ENCODE results near the gene ANKS1B.
A peak's percentile ranks its signal among the peaks of the same experiment; 100 is the strongest.
"Not testable (repeated sequence)": the region's sequence is repeated elsewhere in the genome, so short reads cannot be mapped to it uniquely, and the experiment has no call there.

Gene ANKS1B

GRCh38 chr12:99036566-99036965 is 948.2 kb downstream of the ANKS1B start:
- no peak for FAIRE-seq

DNA sequence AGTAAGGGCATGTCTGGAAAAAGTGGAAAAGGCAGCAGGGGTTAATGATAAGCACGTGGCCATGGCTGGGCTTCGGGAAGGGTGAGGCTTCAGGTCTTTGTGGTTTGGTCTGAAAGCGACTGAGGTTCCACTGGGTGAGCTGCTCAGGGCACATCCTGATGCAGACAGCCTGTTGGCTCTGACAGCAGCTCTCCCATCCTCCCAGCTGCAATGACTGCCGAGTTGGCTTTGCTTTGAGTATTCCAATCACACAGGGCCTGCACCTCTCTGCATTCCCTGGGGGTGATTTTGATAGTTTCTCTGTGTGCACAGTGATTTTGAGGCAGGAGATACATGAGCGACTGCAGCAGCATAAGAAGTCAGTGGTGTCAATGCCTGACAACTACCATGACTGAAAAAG is 948.9 kb downstream of the ANKS1B start:
- no peak for FAIRE-seq

GRCh38 chr12:99034201-99034600 is 950.5 kb downstream of the ANKS1B start:
- FAIRE-seq, result not testable (repeated sequence)

GRCh38 chr12:99029511-99030271 is 955.0 kb downstream of the ANKS1B start:
- FAIRE-seq, result no peak

GRCh38 chr12:99027461-99027860 is 957.3 kb downstream of the ANKS1B start:
- no peak for FAIRE-seq

GRCh38 chr12:99027055-99027393 is 957.7 kb downstream of the ANKS1B start:
- FAIRE-seq, result no peak

- no peak for FAIRE-seq
Measured at GRCh38 chr12:99026332-99027054, 958.2 kb downstream of the ANKS1B start.

DNA sequence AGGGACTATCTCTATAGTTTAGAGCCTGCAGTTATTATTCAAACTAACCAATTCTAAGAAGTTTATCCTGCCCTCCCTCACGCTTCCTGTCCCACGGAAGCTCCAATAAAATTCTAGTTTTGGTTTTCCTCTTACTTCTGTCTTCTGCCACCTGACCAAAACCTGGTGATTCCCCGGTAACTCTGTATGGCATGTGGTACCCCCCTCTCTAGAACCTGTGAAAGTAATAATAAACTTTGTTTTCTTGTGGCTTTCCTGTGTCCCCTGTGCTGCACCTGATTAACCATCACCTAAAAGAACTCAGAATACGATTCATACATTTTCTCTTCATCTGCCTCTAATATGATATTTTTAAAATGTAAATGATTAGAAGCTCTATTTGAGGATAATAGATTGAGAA is 959.9 kb downstream of the ANKS1B start:
- FAIRE-seq, result no peak

- no peak for FAIRE-seq
Measured at GRCh38 chr12:99024191-99024590, 960.5 kb downstream of the ANKS1B start.

- no peak for FAIRE-seq
Measured at GRCh38 chr12:99020871-99021270, 963.9 kb downstream of the ANKS1B start.

DNA sequence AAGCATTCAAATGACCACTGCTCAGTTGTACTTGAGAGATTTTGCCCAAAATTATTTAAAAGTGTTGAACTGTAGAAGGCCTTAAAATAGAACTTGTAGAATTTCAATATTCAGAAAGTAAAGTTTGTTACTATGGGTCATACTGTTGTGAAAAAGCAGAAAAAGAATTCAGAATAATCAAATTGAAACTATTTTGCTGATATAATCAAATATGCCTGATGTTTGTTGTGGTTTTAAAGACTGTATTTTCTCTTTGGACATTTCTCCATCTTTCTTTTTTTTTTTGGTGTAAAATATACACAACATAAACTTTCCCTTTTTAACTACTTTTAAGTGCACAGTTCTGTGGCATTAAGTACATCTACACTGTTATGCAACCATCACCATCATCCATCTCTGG is 964.9 kb downstream of the ANKS1B start:
- no peak for FAIRE-seq

GRCh38 chr12:99017971-99018370 is 966.8 kb downstream of the ANKS1B start:
- FAIRE-seq, result no peak

GRCh38 chr12:99009654-99010296 is 975.0 kb downstream of the ANKS1B start:
- FAIRE-seq, result no peak

DNA sequence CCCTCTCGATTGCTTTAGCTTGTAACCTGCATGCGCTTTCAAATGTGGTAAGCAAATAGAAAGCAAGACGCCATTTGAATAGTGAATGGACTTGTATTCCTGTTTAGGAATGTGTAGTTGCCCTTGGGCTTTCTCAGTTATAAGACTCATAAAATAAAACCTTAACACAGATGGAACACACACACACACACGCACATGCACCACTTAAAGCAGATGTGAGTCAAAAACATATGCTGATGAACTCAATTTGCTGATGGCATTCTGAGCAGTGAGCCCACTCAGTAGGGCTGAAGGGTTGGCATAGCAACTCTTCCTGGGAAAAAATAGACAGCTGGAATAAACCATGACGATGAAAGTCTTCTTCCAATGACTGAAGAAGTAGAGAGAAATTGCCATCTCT is 979.1 kb downstream of the ANKS1B start:
- FAIRE-seq, result no peak

GRCh38 chr12:99004799-99005466 is 979.8 kb downstream of the ANKS1B start:
- no peak for FAIRE-seq

DNA sequence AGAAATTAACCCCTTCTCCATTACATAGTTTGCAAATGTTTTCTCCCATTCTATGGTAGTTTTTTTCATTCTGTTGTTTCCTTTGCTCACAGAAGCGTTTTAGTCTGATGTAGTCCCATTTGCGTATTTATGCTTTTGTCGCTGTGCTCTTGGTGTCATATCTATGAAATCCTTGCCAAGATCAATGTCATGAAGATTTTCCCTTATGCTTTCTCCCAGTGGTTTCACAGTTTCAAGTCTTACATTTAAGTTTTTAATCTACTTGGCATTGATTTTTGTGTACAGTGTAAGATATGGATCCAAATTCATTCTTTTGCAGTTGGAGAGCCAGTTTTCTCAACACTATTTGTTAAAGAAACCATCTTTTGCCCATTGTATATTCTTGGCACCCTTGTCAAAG is 982.0 kb downstream of the ANKS1B start:
- no peak for FAIRE-seq

GRCh38 chr12:99002156-99002555 is 982.6 kb downstream of the ANKS1B start:
- no peak for FAIRE-seq

DNA sequence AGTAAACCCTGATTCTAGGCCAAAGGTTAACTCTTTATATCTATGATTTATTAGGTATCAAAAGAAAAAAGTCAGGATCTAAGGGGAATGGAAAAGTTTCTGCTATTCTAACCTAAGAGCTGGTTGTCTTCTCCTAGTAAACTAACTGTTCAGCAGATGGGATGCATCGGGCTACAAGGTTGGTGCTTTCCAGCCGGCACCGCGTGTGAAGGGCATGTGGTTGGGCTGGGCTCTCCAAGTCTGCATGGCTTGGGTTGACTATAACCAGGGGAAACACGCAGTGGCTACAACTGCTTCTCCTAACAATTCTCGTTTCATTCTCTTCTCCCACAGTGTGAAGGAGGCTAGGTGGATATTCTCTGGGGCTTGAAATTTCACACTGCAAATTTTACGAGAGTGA is 985.2 kb downstream of the ANKS1B start:
- no peak for FAIRE-seq

GRCh38 chr12:98998697-98999299 is 985.9 kb downstream of the ANKS1B start:
- peak; percentile 91 for FAIRE-seq

DNA sequence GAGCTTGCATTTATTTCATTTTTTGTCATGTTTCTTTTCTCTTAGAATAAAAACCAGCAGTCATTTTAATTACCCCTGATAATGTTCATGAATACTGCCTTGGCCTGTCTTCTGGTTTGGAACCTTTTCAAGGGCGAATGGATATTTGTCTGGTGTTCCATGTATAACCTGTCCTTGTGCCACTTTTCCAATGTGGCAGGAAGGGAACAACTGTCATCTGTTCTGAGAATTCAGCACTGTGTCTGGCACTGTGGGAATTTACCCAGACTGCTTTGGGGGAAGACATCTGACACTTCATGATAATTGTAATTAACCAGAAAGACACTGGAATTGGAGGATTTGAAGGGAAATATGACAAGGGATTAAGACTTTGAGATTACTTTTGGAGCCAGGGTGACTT is 986.8 kb downstream of the ANKS1B start:
- FAIRE-seq, result no peak

DNA sequence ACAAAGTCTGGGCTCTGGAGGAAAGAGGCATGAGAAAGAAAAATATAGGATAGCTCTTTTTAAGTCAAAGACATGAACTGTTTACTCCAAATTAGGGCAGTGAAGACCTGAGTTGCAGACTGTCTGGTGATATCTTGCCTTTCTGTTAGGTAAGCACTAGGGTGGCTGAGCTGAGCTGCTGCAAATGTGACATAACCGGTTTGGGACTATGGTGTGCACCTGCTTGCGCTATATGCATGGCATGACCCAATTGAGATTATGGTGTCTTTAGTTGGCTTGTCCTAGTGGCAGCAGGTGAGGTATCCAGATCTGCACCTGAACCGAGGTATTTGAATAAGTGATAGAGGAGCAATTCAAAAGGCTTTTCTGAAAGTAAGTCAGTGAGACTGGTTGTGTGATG is 994.1 kb downstream of the ANKS1B start:
- FAIRE-seq, result no peak

DNA sequence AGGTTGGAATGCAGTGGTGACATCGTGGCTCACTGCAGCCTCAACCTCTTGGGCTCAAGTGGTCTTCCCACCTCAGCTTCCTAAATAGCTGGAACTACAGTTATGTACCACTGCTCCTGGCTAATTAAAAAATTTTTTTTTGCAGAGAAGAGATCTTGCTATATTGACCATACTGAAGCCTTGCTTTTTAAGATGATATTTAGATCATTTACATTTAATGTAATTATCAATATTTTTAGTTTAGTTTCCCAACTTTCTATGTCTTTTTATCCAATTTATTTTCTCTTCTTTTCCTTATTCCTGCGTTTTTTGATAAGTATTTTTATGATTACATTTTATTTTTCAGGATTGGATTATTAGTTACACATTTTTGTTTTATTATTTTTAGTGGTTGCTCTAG is 999.6 kb downstream of the ANKS1B start:
- no peak for FAIRE-seq

GRCh38 chr12:98983647-98984046 is 1001.1 kb downstream of the ANKS1B start:
- FAIRE-seq, result no peak
